Activated naive CD4-positive, alpha-beta T cell treated with anti-CD3 and anti-CD28 coated beads, Interleukin-2, amount 50 U/mL, for 24 hours (primary cell): Measurements from ENCODE around the gene TUBB2B.

Experiments used
- H3K27ac Mint-ChIP-seq: one replicate; pipeline ENCODE4 v1.8.0; 2021; ENCODE audit warnings: mild to moderate bottlenecking, mixed read lengths
- H3K27me3 Mint-ChIP-seq: one replicate; pipeline ENCODE4 v1.8.0; 2021; ENCODE audit warnings: mixed read lengths
- H3K36me3 Mint-ChIP-seq: one replicate; pipeline ENCODE4 v1.8.0; 2021; ENCODE audit warnings: mixed read lengths
- H3K4me1 Mint-ChIP-seq: one replicate; pipeline ENCODE4 v1.8.0; 2021; ENCODE audit warnings: mixed read lengths
- H3K4me3 Mint-ChIP-seq: one replicate; pipeline ENCODE4 v1.8.0; 2021; ENCODE audit warnings: mild to moderate bottlenecking, mixed read lengths
- H3K9me3 Mint-ChIP-seq: one replicate; pipeline ENCODE4 v1.8.0; 2021; ENCODE audit warnings: mixed read lengths

The TUBB2B gene

DNA sequence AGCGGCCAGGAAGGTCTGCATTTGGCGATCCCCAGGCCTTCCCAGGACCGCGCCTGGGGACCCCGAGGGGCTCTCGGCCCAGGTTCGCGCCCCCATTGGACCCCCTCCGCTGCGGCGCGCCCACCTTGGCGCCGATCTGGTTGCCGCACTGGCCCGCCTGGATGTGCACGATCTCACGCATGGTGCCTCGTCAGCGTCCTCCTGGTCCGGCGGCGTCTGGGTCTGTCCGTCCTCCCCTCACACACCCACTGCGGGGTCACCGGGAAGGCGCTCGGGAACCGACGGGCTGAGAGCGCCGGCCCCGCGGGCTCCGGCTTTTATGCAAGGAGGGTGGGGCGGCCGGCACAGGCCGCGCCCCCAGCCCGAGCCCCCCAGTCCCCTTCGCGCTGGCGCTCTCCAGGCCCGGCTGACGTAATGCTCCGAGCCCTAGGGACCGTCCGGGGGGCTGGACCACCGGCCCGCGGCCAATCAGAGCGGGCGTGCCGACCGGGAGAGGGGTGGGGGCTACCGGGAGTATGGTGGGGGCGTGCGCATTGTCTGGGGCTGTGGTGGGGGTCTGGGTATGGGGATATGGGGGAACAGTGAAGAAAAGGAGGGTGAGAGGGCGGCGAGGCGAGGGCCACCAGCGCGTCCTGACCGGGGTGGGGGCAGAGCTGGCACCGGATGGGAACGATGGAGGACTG lies at the start of gene TUBB2B:
Gene TUBB2B (minus strand): TSS at position 291 of the 683 bp plus-strand sequence. CDS start 110 bp downstream, at position 181.
- Mint-ChIP-seq H3K27ac (no peak within 1 kb of the TSS), H3K36me3 (no peaks in the 10 kb centered on the region), H3K27me3 (peaks cover 54% of the 10 kb centered on the region), H3K9me3 (no peaks in the 10 kb centered on the region), H3K4me3 (peak within 1 kb of the TSS; percentile 79), H3K4me1 (peaks cover 46% of the 10 kb centered on the region)

DNA sequence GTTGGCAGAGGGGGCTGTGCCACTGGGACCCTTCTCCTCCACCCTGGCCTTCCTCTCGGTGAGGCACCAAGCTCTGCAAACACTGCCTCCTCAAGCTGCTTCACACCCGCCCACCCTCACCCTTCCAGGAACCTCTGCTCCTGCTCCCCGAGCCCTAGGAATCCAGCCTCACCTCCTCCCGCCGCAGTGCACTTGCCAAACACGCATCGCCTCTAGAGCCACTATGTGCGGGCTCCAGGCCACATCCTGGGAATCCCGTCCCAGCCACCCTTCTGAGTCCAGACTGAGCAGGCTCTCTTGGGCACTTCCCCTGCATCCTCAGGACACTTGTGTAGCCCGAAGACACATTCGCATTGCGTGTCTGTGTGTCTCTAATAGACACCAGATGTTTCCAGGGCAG lies 49.8 kb upstream of the TUBB2B start:
- H3K27ac Mint-ChIP-seq: no peak overlapping the region
- H3K4me1 Mint-ChIP-seq: peaks cover 21% of the 10 kb centered on the region
- no peaks in the 10 kb centered on the region for H3K9me3 Mint-ChIP-seq
- no peaks in the 10 kb centered on the region for H3K36me3 Mint-ChIP-seq
- H3K27me3 Mint-ChIP-seq: no peaks in the 10 kb centered on the region
- no peak overlapping the region for H3K4me3 Mint-ChIP-seq

DNA sequence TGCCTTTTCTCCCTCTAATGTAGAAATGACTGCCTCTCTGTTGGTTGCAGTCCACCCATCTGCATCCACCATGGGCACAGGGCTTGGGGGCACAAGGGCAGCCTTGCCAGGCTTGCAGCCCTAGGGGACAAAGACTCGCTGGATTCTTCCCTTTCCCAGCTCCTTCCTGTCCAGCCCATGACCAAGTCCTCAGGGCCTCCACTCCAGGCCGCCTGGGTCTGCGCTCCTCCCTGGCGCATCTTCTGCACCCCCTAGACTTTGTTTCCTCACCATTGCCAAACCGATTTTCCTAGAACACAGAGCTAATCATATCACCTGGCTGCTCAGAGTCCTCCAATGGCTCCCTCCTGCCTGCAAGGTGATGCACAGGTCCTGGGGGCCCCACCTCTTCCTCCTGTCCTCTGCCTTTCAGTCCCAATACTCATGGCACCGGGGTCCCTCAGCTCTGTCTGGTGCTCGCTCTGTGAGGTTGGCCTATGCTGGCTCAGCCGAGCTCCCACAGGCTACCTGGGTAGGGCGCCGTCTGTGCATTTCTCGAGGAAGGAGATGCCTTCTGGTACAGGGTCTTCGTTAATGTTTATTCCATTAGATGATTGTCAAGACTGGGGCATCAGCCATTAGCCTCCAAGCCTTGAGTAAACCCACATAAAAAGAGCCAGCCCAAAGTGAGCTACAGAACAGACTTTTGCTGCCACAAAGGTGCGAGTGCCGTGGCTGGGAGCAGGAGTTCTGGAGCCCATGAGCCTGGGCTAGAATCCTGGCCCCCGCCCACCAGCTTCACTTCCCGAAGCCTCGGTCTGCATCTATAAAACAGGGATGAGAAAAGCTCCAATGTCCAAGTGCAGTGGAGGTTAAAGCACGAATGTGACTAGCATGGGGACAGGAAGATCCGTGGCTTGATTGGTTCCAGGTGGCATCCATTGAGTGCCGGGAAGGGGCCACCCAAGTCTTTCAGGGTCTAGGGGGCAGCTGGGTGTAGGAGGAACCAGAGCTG lies 49.0 kb upstream of the TUBB2B start:
- peaks cover 21% of the 10 kb centered on the region for H3K4me1 Mint-ChIP-seq
- no peak overlapping the region for H3K4me3 Mint-ChIP-seq
- H3K27ac Mint-ChIP-seq: no peak overlapping the region
- H3K27me3 Mint-ChIP-seq: no peaks in the 10 kb centered on the region
- H3K9me3 Mint-ChIP-seq: no peaks in the 10 kb centered on the region
- no peaks in the 10 kb centered on the region for H3K36me3 Mint-ChIP-seq

DNA sequence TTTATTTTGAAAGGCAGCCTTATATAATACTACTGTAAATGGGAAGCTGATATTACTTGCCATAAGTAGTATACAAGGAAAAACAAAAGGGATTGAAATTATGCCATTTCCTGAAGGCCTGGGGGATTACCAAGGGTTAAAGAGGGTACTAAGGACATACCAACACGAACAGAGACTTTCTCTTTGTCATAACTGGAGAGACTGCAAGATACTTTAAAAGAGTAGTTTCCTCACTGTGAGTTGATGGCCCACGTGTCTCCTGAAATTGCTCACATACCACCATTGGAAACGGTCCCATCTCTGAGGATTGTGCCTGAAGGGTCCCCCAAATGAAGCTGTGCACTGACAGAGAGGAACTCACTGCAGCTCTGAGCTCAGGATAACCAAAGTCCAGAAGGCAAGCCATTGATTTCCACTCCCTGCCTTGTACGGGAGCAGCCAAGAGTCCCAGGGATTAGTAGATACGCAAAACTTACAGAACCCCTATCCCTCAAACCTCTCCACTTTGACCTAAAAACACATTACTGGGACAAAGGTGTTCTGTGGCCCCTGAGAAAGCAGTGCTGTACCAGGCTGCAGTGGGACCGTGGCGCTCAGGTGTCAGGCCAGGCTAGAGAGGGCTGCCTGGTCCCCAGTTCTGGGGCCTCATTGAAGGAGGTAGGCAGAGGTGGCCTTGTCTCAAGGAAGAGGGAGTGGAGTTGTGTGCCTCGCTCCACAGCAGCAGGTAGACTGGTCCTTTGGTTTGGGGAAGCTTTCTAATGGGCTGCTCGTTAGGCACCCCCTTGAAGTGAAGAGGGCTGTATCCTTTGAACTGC lies 46.5 kb upstream of the TUBB2B start:
- no peak overlapping the region for H3K27ac Mint-ChIP-seq
- H3K36me3 Mint-ChIP-seq: no peaks in the 10 kb centered on the region
- H3K4me3 Mint-ChIP-seq: no peak overlapping the region
- no peaks in the 10 kb centered on the region for H3K9me3 Mint-ChIP-seq
- no peaks in the 10 kb centered on the region for H3K27me3 Mint-ChIP-seq
- peaks cover 25% of the 10 kb centered on the region for H3K4me1 Mint-ChIP-seq

DNA sequence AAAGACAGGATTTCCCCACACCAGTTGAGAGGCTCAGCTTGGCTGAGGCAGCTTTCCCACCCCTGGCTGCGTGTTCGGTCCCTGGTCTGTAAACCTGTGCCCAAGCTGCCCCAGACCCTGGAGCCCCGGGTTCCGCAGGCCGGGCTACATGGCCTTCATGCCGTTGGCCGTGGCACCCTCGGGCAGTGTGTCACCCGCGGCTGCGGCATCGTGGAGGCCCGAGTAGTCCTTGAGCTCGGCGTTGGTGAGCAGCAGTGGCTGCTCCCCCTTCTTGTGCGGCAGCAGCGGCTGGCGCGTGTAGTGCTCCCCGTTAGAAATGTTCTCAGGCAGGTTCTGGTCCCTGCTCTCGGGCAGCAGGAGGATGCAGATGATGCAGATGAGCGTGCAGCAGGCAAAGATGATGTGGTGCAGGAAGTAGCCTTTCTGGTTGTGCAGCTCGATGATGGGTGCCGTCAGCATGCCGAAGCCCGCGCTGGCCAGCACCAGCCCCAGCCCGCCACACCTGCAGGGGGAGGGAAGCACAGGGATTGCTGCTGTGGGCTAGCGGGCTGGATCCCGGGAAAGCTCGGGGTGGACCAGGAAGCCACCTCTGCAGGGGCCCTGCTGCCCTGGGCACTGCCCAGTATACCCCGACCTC lies 45.6 kb upstream of the TUBB2B start:
- no peaks in the 10 kb centered on the region for H3K9me3 Mint-ChIP-seq
- H3K4me3 Mint-ChIP-seq: no peak overlapping the region
- H3K36me3 Mint-ChIP-seq: peaks cover 1% of the 10 kb centered on the region
- H3K4me1 Mint-ChIP-seq: peaks cover 30% of the 10 kb centered on the region
- H3K27ac Mint-ChIP-seq: peak overlapping the region; percentile 68
- H3K27me3 Mint-ChIP-seq: no peaks in the 10 kb centered on the region

DNA sequence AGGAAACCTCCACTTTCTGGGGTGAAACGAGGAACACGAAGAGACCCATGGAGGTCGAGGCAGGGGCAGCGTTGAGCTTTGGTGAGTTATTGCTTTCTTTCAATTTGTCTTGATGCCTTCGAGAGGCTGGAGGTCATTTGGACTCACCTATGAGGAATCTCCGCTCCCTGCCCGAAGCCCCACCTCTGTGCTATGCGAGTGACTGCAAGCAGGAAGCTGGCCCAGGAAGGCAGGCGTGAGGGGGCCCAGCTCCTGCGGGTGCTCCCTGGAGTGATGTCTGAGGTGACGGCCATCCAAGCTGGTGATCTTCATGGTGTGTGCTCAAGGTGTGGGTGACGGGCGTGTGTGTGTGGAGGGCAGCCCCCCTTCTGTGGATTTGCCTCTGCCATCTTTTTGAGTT lies 44.3 kb upstream of the TUBB2B start:
- no peaks in the 10 kb centered on the region for H3K9me3 Mint-ChIP-seq
- H3K27me3 Mint-ChIP-seq: no peaks in the 10 kb centered on the region
- peaks cover 2% of the 10 kb centered on the region for H3K36me3 Mint-ChIP-seq
- H3K4me3 Mint-ChIP-seq: no peak overlapping the region
- no peak overlapping the region for H3K27ac Mint-ChIP-seq
- peaks cover 38% of the 10 kb centered on the region for H3K4me1 Mint-ChIP-seq

DNA sequence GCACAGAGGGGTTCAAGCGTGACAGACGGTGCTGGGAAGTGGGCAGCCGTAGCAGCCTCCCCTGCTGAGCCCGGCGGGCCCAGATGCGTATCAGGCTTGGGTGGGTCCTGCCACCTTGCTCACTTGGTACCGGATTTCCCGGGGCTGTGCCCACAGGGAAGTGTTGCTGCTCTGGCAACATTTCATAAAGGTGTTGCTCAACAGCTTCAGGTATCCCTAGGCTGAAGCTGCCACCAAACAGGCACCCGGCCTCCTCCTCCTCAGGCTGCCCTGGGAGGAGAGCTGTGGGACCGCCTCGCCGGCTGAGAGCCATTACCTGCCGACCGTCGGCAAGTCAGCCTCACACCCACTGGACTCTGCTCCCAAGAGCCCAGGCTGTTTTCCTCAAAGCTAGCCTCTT lies 42.8 kb upstream of the TUBB2B start:
- no peak overlapping the region for H3K27ac Mint-ChIP-seq

DNA sequence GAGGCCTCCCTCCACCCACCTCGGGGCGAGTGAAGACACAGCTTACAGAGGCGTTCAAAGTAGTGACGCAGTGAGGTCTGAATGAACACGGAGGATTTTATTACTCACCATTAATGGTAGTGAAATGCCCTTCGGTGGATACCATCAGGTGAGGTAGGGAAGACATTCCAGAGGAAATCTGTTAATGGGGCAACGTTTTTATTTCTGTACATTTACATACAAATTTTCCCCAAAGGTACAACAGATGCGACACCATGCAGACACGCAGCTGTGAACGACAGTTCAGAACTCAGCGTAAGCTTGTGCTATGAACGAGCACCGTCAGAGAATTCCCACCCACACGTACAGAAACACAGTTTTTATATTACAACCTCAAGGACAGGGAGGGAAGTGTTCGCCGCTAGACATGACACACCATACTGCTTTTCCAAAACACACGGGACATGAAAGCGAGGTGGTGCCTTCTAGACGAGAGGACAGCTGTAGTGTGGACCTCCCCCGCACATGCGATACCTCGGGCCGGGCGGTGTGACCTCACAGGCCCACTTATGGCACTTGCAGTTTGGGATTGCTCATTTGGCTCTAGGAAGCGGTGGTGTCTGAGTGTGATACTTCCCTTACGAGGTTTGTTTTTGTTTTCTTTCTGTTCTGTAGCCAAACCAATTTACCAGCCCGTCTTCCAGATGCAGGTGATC lies 42.0 kb upstream of the TUBB2B start:
- Mint-ChIP-seq H3K9me3 (no peaks in the 10 kb centered on the region), H3K27ac (no peak overlapping the region), H3K27me3 (no peaks in the 10 kb centered on the region), H3K36me3 (peaks cover 5% of the 10 kb centered on the region), H3K4me3 (no peak overlapping the region), H3K4me1 (peaks cover 51% of the 10 kb centered on the region)

More for the DNA sequence above, 42.8 kb upstream of the TUBB2B start:
- Mint-ChIP-seq H3K9me3 (no peaks in the 10 kb centered on the region), H3K27me3 (no peaks in the 10 kb centered on the region), H3K36me3 (peaks cover 4% of the 10 kb centered on the region), H3K4me1 (peaks cover 45% of the 10 kb centered on the region), H3K4me3 (no peak overlapping the region)

DNA sequence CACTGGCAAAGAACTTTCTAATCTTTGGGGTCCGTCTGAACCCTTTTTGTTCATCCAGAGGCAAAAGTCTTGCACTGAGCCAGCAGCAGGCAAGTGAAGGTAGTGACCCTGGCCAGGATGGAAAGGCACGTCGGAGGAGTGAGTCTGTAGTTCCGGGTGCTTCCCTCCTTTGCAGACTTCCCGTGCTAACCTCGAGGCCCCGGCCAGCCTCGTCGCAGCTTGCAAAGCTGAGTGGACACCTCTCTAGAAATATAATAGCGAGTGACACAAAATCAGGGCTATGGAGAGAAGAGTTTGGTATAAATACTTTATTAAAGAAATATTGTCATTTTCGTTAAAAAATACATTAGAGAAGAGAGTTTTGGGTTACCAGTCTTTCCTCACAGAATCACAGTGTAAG lies 41.2 kb upstream of the TUBB2B start:
- Mint-ChIP-seq H3K27ac (no peak overlapping the region), H3K27me3 (no peaks in the 10 kb centered on the region), H3K9me3 (no peaks in the 10 kb centered on the region), H3K36me3 (peaks cover 5% of the 10 kb centered on the region), H3K4me1 (peaks cover 47% of the 10 kb centered on the region), H3K4me3 (no peak overlapping the region)

DNA sequence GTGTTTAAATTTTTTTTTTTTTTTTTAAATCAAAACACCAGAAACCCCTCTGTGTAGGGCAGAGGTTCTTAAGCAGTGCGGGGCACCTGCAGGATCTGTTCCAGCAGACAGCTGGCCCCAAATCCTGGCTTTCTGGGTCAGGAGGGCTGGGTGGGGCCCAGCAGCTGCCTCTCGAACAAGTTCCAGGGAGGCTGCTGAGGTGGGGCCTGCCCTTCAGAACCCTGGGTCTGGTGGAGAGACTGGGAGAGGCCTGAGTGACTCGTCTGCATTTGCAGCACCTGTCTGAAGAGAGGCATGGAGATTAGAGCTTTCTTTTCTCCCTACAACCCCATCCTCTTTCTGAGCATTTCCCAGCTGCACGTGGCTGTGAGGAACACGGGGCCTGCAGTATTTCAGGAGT lies 39.7 kb upstream of the TUBB2B start:
- Mint-ChIP-seq H3K27ac (no peak overlapping the region), H3K36me3 (peaks cover 5% of the 10 kb centered on the region), H3K4me1 (peaks cover 54% of the 10 kb centered on the region), H3K9me3 (no peaks in the 10 kb centered on the region), H3K27me3 (no peaks in the 10 kb centered on the region), H3K4me3 (no peak overlapping the region)

DNA sequence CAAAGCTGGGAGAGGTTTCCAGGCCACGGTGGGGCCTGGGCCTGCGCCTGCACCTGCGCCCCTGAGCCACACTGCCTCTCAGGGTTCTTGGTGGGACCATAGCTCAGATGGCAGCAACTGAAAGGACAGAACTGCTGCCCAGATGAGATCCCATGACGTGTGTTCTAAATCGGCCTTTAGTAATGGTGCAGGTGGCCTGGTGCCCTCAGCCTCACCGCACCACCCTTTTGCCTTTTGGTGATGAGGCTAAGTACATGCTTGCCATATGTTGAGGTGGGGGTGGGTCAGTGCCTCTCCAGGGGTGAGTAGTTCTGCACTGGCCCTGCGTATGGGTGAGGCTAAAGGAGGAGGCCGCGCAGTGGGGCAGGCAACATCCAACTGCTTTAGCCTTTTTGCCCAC lies 38.7 kb upstream of the TUBB2B start:
- Mint-ChIP-seq H3K36me3 (peaks cover 5% of the 10 kb centered on the region), H3K4me1 (peaks cover 64% of the 10 kb centered on the region), H3K27ac (no peak overlapping the region)

DNA sequence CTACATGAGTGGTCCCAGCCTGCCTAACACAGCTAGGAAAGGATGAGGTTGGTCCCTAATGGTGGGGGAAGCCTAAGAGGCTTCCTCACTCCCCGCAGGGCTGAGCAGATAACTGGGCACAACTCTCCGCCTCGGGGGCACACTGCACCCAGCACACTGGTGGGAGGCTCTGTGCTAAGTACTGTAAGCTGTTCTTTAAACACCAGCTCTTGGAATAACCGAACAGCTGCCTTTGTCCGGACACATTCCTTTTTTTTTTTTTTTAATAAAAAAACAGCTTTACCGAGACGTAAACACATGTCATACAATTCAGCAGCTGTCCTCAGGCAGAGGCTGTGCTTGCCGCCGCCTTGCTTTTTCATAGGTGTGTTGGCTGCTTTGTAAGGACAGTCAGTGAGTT lies 38.2 kb upstream of the TUBB2B start:
- peaks cover 69% of the 10 kb centered on the region for H3K4me1 Mint-ChIP-seq
- H3K27ac Mint-ChIP-seq: no peak overlapping the region
- peaks cover 5% of the 10 kb centered on the region for H3K36me3 Mint-ChIP-seq
- no peaks in the 10 kb centered on the region for H3K9me3 Mint-ChIP-seq
- no peak overlapping the region for H3K4me3 Mint-ChIP-seq
- H3K27me3 Mint-ChIP-seq: no peaks in the 10 kb centered on the region

More for the DNA sequence above, 38.7 kb upstream of the TUBB2B start:
- no peak overlapping the region for H3K4me3 Mint-ChIP-seq
- no peaks in the 10 kb centered on the region for H3K27me3 Mint-ChIP-seq
- H3K9me3 Mint-ChIP-seq: no peaks in the 10 kb centered on the region

DNA sequence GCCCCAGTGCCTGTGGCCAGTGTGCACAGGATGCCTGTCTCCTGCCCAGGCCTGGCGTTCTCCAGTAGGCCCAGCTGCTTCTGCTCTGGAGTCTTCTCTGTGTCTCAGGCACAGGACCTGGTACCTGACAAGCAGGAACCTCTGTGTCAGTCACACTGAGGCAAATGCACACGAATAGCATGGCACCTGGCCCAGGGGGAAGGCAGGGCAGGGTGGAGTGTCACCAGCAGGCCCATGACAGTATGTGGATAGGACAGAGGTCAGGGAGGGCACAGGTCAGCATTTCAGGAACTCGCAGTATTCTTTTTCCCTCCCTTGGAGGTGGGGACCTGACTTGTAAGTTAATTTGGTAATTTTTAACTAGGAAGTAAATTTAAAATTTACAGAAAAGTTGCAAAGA lies 36.9 kb upstream of the TUBB2B start:
- Mint-ChIP-seq H3K4me3 (no peak overlapping the region), H3K36me3 (peaks cover 9% of the 10 kb centered on the region), H3K4me1 (peaks cover 74% of the 10 kb centered on the region)

DNA sequence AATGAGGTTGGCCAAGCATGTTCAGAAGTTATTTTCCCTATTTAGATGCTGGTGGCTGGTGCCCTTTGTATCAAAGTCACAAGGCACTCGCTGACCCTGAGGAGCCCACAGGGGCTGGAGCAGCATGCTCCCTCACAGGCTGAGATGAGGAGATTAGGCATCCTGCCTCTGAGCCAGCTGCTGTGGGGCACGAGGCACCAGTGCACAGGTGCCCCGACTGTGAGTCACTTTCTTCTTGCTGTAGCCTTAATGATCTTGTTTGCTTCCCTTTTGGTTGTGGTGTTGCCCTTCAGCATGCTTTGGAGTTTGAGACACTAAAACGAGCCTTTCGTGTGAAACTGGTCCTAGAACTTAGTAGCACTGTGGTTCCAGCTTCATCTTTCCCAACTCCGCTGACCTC lies 35.6 kb upstream of the TUBB2B start:
- Mint-ChIP-seq H3K27me3 (no peaks in the 10 kb centered on the region), H3K4me1 (peaks cover 66% of the 10 kb centered on the region), H3K27ac (peak overlapping the region; percentile 43), H3K36me3 (peaks cover 9% of the 10 kb centered on the region), H3K9me3 (no peaks in the 10 kb centered on the region), H3K4me3 (peak overlapping the region; percentile 5)

More for the DNA sequence above, 36.9 kb upstream of the TUBB2B start:
- Mint-ChIP-seq H3K27me3 (no peaks in the 10 kb centered on the region), H3K27ac (no peak overlapping the region), H3K9me3 (no peaks in the 10 kb centered on the region)
